ENCODE data around the gene BTN1A1. TPM values are rescaled to one million over a fixed set of nuclear protein-coding genes. Genes with fewer than 3 reads are reported as not detected.
"Not testable (repeated sequence)": the region's sequence is repeated elsewhere in the genome, so short reads cannot be mapped to it uniquely, and the experiment has no call there.

The BTN1A1 gene
- total and polyA plus RNA-seq, 9 of the 15 experiments (the other 6 are each of a cell fraction or from before 2014, with no cell fraction given), result 0.01 to 0.15 (median 0.06) TPM; not detected in 4

- intact Hi-C loops (cut with micrococcal nuclease); H3K4me3 ChIP-seq; H3K4me1 ChIP-seq (replicated peaks in 1 of 2; ENCODE audit: control insufficient read depth in 2 of 2, insufficient read depth in 2 of 2, low read length in 2 of 2); in situ Hi-C loops (cut with MboI); H3K4me2 ChIP-seq (ENCODE audit: insufficient read depth, low read length); H4K20me1 ChIP-seq (replicated peaks; ENCODE audit: control insufficient read depth, insufficient read depth, low read length); H3K27ac ChIP-seq (ENCODE audit: extremely low read depth, low read depth, low read length); H3K9ac ChIP-seq (ENCODE audit: insufficient read depth in 1 of 2, low read depth in 2 of 2, low read length in 2 of 2); H2AFZ ChIP-seq (ENCODE audit: low read depth, low read length); FAIRE-seq; H3K36me3 ChIP-seq (ENCODE audit: control insufficient read depth, insufficient read depth, low read length); H3K9me1 ChIP-seq (ENCODE audit: control insufficient read depth, insufficient read depth, low read length); POLR2A ChIA-PET; H3K27me3 ChIP-seq (ENCODE audit: control insufficient read depth in 2 of 2, insufficient read depth in 2 of 2, low read length in 2 of 2); CTCF ChIA-PET (ENCODE audit: low intra/inter-chr PET ratio); BruUV-seq (replicated peaks); H3K79me2 ChIP-seq (ENCODE audit: control insufficient read depth, insufficient read depth, low read length); H3K9me3 ChIP-seq (replicated peaks; ENCODE audit: control insufficient read depth, insufficient read depth, low read depth, low read length); TF ChIP-seq MYNN (CRISPR knock-in tag; IDR thresholded peaks at IDR 0.05): not testable (repeated sequence)
- peak; percentile 55 for ATAC-seq
- DNase-seq (ENCODE audit: extremely low read depth in 1 of 4, low spot score in 3 of 4), result peak in 2 of 4 experiments; percentile 47 to 52
- 27% methylated on average over 8 of the region's 8 CpGs for WGBS (ENCODE audit: insufficient coverage, low coverage, missing lambda C conversion rate)
- TF ChIP-seq CXXC5 (CRISPR knock-in tag; IDR thresholded peaks at IDR 0.05) (peak; percentile 29; the same call in 1 of the 2 replicates), KDM1A (IDR thresholded peaks at IDR 0.05) (peak; percentile 65 to 75), MEF2D (tag; conservative IDR thresholded peaks at IDR 0.05; ENCODE audit: low read depth) (peak; percentile 76), SMARCE1 (IDR thresholded peaks at IDR 0.05) (peak; percentile 61; the same call in 1 of the 2 replicates), ZEB2 (IDR thresholded peaks at IDR 0.05) (peak; percentile 60; the same call in 1 of the 2 replicates), ZNF431 (CRISPR knock-in tag; IDR thresholded peaks at IDR 0.05) (0 out of 2 replicates have a peak, but pooled peaks have one; percentile 18), HDAC2 (IDR thresholded peaks at IDR 0.05) (peak; percentile 14; the same call in 1 of the 2 replicates), ARID1B (IDR thresholded peaks at IDR 0.05) (peak; percentile 66), EGR1 (conservative IDR thresholded peaks at IDR 0.05) (peak; percentile 47; the same call in 1 of the 2 replicates), MYNN (IDR thresholded peaks at IDR 0.05) (peak; percentile 51; the same call in 1 of the 2 replicates), PHF21A (IDR thresholded peaks at IDR 0.05; ENCODE audit: borderline replicate concordance, low read depth) (peak; percentile 18; the same call in 1 of the 2 replicates), CREM (IDR thresholded peaks at IDR 0.05; ENCODE audit: low read depth) (0 out of 2 replicates have a peak, but pooled peaks have one; percentile 18), NCOR1 (IDR thresholded peaks at IDR 0.05) (peak; percentile 31; the same call in 1 of the 2 replicates), SOX6 (IDR thresholded peaks at IDR 0.05) (peak; percentile 56; the same call in 1 of the 2 replicates), VEZF1 (CRISPR knock-in tag; IDR thresholded peaks at IDR 0.05) (peak; percentile 95), HDGF (IDR thresholded peaks at IDR 0.05) (peak; percentile 15; the same call in 1 of the 2 replicates), HMBOX1 (IDR thresholded peaks at IDR 0.05) (peak; percentile 48; the same call in 1 of the 2 replicates), CBFA2T3 (IDR thresholded peaks at IDR 0.05) (peak; percentile 36; the same call in 1 of the 2 replicates), DPF2 (IDR thresholded peaks at IDR 0.05) (peak; percentile 57), SMARCA4 (IDR thresholded peaks at IDR 0.05) (peak; percentile 53; the same call in 1 of the 2 replicates), FOSL1 (tag; conservative IDR thresholded peaks at IDR 0.05) (peak; percentile 86)
- TF ChIP-seq, protein P1, sequence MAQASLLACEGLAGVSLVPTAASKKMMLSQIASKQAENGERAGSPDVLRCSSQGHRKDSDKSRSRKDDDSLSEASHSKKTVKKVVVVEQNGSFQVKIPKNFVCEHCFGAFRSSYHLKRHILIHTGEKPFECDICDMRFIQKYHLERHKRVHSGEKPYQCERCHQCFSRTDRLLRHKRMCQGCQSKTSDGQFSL (CRISPR knock-in tag; IDR thresholded peaks at IDR 0.05), result 0 out of 2 replicates have a peak, but pooled peaks have one; percentile 27
- TF ChIP-seq, protein P1 (tag; IDR thresholded peaks at IDR 0.05), result not testable (repeated sequence)
These were observed 10.9 kb downstream of the BTN1A1 start for GRCh38 chr6:26511033-26511432.
